ENCODE measurements around the gene HOTAIR.

Gene HOTAIR

GRCh38 chr12:53998110-53998899 lies 23.6 kb upstream of the HOTAIR start:
- DNase-seq: no peak

GRCh38 chr12:53997204-53998109 lies 22.7 kb upstream of the HOTAIR start:
- DNase-seq: no peak

DNA sequence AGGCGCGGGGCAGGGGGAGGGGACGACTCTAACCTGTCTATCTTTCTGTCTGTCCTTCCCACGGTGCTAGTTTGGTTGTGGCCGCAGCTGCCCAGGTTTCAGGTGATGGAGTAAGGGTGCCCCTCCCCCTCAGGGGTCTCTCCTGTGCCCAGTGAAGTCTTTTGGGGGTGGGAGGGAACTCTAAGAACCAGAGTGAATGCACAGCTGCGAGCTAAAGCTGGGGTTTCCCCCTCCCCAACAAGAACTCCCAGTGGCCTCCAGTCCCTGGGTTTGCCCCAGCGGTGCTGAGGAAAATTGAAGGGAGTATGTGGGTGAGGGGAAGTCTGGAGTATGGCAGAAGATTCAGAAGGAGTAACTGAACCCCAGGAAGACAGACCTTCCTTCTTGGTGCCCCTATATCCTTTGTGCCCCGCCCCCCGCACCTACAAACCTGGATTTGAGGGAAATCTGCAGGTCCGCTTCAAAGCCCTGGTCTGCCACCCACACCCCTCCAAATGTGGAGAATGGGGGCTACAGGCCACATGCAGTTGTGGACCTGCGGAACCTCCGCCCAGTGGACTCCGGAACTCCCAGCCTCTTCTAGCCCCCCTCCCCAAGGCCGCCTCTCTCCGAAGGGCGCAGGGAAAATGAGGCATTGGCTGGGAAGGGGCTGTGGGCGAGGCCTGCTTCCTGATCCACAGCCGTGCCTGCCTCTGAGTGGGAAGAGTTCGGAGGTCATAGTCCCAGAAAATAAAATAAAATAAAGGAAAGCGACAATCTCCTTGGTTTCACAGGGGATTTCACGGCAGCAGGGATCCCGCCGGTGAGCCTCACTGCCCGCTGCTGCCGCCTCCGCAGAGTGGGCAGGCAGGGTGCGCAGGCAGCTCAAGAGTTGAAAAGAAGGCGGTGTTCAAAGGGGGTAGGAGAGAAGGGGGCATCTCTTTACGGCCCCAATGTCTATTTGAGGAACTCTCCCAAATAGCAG lies 21.8 kb upstream of the HOTAIR start:
- peak; percentile 27 for DNase-seq

DNA sequence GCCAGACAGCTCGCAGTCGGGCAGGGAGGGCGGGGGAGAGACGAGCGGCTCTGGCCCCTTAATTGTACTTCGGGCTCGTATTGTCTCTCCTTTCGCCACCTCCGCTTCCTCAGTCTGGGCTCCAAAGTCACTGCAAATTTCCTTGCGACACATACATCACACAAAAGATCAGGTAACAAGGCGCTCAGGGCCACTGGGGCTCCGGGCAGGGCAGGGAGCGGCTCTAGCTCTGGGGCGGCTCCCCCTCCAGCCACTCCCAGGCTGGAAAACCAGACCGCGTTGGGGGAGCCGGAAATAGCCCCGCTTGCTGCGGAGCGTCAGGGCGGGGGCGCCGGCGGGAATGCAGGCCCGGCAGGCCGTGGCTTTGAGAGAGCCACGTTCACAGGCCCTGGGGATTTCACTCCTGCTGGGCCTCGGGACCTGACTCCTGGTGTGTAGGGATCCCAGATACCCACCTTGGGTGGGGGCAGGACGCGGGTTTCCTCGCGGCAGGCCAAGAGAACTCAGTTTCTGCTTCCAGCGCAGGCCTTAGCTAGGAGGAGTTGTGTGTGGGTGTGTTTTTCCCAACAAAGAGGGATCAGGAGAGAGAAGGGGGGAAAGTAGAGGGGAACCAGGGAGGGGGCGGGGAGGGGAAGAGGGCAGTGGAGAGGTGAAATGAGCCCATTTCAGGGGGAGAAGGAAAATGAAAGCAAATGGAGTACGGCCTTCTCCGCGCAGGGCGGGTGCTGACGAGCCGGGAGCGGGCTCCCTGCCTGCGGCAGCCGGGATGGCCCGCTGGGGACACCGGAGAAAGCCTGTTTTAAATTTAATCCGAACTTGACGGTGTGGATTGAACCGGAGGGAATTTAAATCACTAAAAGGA lies 20.9 kb upstream of the HOTAIR start:
- DNase-seq: peak; percentile 23

- no peak for DNase-seq
Measured at GRCh38 chr12:53995002-53995377, 20.2 kb upstream of the HOTAIR start.

DNA sequence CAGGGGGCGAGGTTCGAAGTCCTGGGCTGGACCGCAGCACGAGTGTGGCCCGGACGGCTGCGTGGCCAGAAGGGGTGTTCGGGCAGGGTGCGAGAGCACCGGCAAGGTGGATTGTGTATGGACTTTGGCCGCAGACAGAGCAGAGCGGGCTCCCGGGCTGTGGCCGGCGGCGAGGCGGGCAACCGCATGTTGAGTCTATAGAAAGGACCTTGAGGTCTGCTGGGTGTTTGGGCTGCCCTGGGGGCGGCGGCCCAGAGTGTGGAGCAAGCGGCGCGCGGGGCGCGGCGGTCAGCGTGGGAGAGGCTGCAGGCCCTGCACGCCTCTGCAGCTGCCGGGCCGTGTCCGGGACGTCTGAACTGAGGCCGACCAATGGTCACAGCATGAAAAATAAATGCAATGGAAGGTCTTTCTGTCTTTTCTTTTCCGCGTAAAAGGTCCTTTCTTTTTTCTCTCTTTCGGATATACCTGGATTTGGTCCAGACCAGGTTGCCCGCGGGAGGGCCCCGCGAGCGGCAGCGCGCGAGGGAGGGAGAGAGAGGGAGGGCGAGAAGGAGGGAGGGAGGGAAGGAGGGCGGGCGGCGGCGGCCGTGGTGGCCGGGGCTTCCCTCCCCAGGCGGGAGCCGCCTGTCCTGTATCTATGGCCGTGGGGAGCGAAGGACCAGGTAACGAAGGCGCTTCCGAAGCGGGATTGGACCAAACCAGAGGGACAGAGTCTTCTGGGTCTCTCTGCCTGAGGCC lies 19.7 kb upstream of the HOTAIR start:
- DNase-seq: no peak

DNA sequence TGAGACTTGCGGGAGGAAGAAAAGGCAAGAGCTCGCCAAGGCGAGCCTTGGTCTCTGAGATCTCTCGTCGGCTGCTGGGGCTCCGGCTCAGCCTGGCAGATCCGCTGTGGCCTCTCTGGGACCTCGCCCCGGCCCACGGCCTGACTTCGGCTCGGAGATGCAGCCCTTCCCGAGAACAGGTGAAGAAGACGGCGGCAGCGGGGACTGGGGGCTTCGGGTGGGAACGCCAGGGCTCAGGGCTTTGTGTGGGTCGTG lies 19.2 kb upstream of the HOTAIR start:
- DNase-seq: no peak

- DNase-seq: no peak
Measured at GRCh38 chr12:53993162-53994008, 18.6 kb upstream of the HOTAIR start.

DNA sequence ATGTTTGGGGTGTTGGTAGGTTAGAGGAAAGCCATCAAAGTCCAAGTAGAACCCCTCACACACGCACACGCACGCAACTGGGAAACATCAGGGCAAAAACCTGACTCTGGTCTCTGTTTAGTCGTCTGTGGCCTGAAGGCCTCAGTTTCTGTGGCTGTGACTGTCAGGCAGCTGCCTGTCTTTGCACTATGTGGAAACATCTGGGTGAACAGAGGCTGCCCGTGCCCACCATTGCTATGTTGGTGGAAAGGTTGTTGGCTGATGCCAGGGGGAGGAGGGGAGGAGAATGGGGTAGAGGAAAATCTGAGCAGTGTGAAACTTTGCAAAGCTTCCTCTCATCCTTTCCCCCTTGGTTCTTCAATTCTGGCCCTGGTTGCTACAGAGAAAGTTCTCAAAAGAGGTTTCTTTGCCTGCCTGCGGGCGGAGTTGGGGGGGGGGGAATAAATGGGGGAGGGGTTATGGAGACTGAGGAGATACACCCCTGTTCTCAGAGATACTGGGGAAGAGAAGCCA lies 17.7 kb upstream of the HOTAIR start:
- DNase-seq: no peak

DNA sequence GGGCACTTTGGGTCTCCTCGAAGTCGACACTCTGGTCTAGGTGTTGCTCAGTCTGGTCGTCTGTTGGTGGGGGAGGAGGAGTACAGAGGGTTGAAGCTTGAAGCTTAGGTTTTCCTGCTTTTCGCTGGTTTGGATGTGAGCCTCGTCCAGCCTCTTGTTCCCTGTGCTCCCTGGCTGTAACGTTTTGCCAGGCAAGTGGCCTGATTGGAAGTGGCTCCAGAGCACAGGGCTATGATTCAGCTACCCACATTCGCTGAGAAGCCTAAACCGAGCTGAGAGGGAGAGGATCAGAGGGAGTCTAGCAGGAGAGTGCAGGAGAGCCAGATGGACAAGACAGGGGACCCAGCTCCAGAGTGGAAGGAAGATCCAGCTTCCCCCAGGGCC lies 16.3 kb upstream of the HOTAIR start:
- peak; percentile 23 for DNase-seq

DNA sequence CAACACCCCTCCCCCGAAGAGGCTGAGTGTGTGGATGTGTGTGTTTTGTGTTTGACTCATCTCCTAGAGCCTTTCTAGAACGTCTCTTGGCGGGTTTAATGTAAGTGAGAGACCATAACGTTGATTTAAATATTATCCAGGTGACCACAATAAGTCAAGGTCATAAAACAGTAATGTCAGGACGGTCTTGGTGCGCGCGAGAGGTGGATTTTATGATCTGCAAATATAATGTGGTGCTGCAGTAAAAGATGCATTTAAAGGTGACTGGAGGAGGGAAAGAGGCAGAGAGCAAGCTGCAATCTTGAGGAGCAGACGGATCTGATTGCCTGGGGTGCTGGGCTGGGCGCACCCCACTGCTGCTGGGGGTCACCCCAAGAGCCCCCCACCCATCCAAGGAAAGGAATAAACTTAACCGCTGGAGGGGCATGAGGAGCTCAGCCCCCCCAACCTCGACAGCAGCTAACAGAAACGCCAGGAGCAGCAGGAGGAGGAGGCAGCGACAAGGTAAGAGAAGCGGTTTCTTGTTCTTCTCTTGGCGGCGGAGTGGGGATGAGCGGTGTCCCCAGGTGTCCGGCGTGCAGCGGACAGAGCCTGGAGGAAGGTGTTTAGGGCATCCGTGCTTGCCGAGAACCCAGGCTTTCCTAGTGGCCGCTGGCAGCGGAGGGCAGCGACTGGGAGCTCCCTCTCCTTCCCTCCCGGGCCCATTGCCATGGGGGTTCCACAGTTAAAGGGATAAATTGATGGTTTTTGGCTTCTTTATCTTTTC lies 15.7 kb upstream of the HOTAIR start:
- peak; percentile 44 for DNase-seq

DNA sequence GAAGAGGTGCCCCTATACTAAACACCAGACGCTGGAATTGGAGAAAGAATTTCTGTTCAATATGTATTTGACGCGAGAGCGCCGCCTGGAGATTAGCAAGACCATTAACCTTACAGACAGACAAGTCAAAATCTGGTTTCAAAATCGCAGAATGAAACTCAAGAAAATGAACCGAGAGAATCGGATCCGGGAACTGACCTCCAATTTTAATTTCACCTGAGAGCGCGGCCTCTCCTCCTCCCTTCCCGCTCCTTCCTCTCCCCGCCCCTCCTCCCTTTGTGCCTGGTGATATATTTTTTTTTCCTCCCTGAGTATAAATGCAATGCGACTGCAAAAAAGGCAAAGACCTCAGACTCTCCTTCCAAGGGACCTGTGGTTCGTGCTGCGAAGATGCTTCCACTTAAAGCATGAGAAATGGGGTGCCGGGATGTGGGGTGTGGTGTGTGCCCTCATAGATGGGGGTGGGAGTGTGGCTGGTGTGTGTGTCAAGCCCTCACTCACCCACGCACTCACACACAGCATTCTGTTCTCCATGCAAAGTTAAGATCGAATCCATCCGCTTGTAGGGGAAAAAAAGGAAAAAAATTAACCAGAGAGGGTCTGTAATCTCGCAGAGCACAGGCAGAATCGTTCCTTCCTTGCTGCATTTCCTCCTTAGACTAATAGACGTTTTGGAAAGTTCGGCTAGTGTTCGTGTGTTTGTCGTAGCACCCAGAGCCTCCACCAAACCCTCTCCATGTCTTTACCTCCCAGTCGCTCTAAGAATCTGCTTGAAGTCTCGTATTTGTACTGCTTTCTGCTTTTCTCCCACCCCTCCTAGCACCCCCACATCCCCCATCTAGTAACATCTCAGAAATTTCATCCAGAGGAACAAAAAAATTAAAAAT lies 14.7 kb upstream of the HOTAIR start:
- peak; percentile 50 for DNase-seq

DNA sequence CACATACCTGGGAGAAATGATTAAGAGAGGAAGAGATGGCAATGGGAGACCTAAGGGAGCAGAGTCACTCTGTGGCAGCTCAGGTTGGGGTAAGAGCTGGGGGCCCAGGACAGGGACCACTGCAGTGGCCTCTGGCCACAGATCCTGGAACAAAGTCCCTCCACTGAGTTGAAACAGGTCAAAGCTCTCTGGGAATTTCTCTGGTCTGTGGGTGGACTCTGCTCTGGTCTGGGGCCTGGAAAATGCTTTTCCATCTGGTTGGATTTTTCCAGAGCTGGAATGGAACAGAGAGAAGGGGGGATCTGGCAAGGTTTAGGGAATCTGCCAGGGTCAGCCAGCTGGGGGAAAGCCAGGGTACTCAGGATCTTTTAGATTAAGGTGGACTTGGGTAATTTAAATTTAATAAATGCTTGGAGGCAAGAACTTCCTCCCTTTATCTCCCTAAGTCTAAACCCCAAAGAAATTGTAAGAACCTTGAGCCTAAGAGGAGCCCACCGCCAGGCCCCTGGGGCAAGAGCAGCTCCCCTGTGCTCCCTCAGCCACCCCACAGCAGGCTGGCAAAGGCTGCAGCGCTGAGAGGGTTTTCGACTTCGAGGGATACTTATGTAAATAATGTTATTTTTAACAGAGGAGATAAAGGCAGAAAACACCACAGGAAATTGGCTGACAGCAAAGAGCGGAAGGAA lies 13.9 kb upstream of the HOTAIR start:
- DNase-seq: peak; percentile 50

- DNase-seq: no peak
Measured at GRCh38 chr12:53987787-53988230, 13.1 kb upstream of the HOTAIR start.

GRCh38 chr12:53986686-53987483 lies 12.1 kb upstream of the HOTAIR start:
- DNase-seq: no peak

DNA sequence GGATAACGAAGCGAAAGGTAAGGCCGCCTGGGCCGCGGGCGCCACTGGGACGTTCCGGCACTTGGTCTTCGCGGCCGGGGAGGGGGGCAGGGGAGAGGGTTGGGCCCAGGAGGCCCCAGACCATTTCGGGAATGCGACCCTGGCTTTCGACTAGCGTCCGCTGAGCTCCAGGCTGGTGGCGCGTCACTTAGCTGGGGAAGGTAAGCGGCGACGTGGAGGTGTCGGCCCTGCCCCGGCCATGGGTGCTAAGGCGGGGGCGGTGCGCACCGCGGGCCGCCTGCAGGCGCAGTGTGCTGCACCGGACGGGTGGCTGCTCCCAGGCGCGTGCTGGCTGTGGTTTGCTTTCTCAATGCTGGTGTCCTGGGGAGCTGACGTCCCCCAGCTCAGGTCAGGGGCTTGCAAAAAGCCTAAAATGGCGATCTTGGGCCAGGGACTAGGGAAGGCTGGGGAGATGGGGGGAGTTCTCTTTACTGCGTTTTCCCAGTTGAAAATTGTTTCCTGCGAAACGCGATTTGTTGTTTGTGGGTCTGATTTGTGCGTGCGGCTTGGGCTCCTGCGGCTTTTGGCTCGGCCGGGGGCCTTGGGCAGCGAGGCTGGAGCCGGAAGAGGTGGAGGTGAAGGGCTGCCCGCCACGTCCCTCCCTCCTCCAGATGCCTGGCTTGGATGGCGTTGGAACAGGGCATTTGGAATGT lies 11.4 kb upstream of the HOTAIR start:
- no peak for DNase-seq

Measured in DMS79 treated with DMSO at 0.1 percent for 48 hours (cell line).